Measurements from ENCODE around the gene PHKG2.

The PHKG2 gene

DNA sequence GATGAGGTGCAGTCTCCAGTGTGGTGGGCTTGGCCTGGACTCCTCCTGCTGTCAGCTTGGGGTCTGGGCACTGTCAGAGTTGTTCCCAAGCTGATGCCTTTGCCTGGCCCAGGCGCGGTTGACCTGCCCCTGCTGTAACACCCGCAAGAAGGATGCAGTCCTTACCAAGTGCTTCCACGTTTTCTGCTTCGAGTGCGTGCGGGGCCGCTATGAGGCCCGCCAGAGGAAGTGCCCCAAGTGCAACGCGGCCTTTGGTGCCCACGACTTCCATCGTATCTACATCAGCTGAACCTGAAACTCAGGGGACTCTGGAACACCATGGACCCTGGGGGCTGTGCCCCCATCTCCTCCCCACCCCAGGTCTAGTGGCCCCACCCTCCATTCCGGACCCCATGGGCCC lies 25.6 kb downstream of the PHKG2 start:
- no peak for DNase-seq

DNA sequence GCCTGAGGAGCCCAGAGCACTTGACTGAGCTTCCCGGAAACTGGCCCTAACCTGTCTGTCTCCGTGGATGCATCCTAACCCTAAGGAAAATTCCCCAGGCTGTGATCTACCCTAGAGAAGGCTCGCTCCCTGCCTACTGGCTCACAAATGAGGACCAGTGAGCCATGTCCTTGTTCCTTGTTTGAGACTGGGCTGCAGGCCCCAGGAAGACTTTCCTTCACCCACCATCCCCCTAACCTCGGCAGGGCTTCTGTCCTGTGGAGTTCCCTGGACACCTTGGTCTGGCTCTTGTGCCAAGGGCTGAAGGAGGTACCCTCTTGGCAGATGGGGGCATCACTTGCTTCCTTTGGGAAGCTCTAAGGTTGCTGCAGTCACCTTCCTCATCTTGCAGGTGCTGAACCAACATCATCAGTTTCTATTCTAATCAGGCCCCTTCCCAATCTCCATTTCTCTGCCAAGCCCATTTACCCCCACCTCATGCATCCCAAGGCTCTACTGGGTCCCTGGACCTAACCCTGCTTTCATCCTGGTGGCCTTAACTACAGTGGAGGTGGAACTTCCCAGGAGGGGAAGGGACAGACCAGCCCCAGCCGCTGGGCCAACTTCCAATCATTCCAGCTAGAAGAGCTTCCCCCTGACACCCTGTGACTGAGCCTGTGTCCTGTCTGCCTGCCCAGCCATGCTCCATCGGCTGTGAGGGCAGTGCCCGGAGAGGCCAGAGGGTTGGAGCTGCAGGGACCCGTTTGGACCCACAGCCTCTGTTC lies 26.3 kb downstream of the PHKG2 start:
- DNase-seq: no peak

GRCh38 chr16:30775131-30775391 lies 26.8 kb downstream of the PHKG2 start:
- DNase-seq: no peak

GRCh38 chr16:30775392-30776188 lies 27.4 kb downstream of the PHKG2 start:
- peak; percentile 12 to 89 (median 72) for DNase-seq

DNA sequence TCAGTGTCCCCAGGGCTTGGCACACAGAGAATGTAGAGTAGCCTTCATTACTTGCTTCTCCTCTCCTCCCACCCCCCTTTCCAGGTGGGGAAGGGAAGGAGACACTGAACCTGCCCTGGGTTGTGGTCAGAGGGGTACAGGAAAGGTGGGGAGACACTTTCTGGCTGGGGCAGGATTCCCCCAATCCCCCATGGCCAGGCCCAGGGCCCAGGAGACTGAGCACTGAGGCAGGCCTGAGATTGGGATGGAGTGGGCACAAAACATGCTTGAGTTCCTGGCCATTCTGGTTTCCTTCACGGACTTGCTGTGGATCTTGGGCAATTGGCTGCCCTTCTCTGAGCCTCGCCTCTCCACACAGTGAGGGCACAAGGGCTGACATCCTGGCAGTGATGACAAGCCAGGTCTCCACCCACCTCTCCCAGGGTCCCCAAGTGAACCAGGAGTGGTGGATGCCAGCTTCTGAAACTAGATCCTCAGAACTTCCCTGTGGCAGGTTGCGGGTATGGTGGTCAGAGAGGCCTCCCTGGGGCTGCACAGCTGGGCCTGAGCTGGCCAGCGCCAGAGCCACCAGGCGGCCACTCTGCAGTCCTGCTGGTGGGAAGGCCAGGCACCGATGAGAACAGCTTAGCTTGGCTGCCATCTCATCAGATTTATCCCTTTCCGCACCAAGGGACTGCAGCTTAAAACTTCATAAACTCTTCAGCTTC lies 29.5 kb downstream of the PHKG2 start:
- no peak for DNase-seq

DNA sequence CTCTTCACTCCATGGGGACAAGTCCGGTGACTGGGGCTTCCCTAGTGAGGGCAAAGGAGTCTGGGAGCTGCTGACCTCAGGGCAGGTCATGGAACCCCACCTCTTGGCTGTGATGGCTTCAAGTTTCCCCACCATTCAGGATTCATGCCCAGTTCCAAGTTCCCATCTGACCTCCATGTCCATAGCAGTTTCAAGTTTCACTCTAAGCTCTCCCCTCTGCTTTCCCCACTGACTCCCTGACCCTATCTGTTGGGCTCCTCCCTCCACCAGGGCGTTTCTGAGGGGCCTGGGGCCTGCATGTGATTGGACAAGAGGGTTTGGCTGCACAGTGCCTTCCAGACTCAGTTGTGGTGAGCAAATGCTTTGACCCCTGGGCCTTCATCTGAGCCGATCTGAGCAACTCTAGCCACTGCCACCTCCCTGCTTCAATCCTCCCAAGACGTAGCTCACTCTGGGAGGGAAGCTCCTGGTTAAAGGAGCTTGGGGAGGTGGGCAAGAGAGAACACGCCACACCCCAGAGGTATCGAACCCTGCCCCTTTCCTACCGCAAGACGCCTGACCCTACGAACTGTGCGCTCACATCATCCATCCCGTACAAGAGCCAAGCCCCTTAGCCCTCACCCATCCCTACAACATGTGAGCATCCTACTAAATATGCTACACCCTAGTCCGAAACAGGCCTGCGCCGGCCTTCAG lies 30.5 kb downstream of the PHKG2 start:
- no peak for DNase-seq

DNA sequence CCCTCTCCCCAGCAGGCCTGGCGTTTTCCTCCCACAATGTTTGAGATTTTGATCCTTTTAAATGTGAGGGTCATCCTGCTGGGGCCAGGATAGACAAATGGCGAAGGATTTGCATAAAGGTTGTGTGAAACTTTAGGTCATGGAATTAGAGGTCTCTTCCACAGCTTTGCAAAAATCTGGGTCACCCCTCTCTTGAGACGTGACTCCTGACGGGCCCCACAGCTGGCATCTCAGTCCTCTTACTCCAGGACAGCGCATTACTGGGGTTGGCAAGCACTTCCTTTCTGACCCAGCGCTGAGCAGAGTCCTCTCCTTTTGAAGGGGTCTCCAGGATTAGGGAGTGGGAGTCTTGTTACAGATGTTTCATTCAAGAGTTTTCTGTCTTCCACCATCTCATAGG lies 31.4 kb downstream of the PHKG2 start:
- no peak for DNase-seq

DNA sequence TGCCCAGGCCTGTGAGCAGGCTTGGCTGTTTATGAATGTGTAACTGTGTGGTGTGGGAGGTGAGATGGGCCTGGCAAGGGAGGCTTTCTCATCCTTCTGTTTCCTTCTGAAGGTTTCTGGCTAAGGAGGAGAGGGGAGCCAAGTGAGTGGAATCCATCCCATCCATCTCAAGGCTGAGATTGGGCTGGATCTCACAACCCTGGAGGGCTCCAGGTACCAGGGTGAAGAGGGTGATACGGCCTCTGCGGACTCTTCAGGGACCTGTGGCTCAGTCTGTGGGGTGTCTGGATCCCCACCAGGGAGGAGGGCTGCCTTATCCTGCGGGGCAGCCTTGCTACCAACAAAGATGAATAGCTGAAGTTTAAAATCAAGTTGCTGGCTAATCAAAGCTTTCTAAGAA lies 31.8 kb downstream of the PHKG2 start:
- no peak for DNase-seq

GRCh38 chr16:30780549-30780948 lies 32.3 kb downstream of the PHKG2 start:
- no peak for DNase-seq

DNA sequence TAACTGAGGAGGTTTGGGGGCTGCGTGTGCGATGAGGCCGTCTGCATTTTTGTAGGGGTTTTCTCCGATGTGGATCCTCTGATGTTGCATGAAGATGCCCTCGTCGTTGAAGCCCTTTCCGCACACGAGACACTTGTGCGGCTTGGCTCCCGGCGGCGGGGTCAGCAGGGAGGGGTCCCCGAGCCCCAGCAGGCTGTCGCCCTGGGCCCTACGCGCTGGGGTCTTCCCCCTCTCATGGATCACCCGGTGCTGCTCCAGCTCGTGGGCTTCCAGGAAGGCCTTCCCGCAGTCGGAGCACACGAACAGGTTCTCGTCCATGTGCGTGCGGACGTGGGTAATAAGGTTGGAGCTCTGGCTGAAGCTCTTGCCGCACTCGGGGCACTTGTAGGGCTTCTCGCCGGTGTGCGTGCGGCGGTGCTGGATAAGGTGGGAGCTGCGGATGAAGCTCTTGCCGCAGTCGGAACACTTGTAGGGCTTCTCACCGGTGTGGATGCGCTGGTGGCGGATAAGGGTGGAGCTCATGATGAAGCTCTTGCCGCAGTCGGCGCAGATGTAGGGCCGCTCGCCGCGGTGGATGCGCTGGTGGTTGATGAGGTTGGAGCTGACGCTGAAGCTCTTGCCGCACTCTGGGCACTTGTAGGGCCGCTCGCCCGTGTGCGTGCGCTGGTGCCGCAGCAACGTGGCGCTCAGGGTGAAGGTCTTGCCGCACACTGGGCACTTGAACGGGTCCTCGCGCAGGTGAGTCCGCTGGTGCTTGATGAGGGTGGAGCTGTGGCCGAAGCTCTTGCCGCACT lies 34.5 kb downstream of the PHKG2 start:
- DNase-seq: no peak

GRCh38 chr16:30783280-30784109 lies 35.3 kb downstream of the PHKG2 start:
- DNase-seq: no peak

- DNase-seq: no peak
Observed at GRCh38 chr16:30784215-30784614, 36.0 kb downstream of the PHKG2 start.

- DNase-seq: no peak
Observed at GRCh38 chr16:30785126-30786106, 37.2 kb downstream of the PHKG2 start.

DNA sequence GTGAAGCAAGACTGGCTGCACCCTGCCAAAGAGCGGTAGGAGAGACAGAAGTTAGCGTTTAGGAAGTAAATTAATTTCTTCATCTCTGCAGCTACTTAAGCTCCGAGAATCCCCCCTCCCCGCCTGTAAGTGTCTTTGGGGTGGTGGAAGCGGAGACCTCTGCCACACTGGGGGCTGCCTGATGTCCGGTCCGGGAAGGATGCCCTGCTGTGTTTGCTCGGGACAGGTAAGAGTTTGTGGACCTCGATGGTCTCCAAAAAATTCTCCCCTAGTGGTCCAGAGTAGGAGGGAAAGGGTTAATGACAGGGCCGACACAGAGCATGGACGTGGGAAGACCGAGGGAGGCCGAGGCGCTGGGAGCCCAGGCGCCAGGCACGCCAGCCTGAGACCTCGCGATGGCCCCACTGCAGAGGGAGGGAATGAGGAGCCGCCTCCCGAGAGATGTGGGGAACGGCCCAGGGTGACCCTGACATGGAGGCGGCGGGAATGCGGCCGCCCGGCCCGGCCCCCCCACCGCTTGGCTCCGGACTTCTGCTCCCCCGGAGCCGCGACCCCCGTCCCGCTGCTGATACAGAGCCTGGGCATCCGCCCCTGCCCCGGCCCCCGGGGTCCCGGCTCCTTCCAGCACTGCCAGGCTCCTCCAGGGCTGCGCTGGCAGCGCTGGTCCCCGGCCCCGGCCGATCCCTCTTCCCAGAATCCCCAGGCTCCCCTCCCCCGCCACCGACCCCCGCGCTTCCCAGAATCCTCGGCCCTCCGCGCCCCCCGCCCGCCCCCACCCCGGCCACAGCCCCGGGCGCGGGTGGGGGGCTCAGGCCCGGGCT lies 38.1 kb downstream of the PHKG2 start:
- DNase-seq: peak in 7 of 56 donors; percentile 26 to 48 (median 47)

- peak in 55 of 56 donors; percentile 20 to 82 (median 59) for DNase-seq
Observed at GRCh38 chr16:30786936-30787612, 38.8 kb downstream of the PHKG2 start, which contains the start of gene ZNF629. ZNF629 (minus strand) TSS chr16:30787205; CDS start chr16:30784482, 2,723 bp downstream.

DNA sequence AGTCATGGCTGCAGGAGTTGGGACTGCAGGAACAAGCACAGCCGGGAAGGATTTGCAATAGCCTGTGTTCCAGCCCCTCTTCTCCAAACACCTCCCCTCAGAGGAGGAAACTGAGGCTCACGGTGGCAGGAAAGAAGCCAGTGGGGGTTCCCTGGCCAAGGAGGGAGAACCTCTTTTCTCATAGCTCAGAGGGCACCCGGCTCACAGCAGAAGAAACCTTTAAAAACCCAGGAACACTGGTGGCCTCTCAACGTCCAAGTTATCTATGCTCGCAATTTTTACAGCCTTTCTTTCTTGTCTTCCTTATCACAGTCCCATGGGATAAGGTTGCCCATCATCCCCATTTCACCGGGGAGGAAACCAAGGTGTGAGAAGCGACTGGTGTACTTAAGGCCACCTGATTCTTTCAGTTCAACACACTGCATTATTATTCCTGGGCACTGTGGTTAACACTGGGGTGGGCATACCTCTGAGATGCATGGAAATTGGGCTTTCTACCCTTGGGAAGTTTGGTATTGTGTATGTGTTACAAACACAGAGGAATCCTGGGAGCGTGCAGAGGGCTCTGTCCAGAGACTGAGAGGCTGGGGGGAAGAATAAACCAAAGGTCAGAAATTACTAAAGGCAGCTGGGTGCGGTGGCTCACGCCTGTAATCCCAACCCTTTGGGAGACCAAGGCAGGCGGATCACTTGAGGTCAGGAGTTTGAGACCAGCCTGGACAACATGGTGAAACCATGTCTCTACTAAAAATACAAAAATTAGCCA lies 39.6 kb downstream of the PHKG2 start:
- peak in 4 of 56 donors; percentile 44 to 50 (median 45) for DNase-seq
